ENCODE data around the gene MRPS16. TPM values are rescaled to one million over a fixed set of nuclear protein-coding genes. Genes with fewer than 3 reads are reported as not detected.

Gene MRPS16
- total RNA-seq, 2 donors from 2014 or later: 51.8 to 59.0 TPM

DNA sequence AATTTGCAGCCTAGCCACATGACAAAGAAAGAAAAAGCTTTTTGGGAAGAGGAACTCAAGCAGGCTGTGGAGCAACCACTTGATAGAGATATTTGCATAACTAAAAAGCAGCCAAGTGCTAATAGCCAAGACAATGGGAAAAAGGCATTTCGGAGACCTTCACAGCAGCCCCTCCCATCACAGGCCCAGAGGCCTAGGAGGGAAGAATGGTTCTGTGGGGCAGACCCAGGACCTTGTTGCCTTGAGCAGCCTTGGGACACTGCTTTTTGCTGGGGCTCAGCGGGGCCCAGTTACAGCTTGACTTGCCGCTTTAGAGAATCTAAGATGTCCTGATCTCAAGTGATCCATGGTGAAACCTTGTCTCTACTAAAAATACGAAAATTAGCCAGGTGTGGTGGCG lies 46.1 kb downstream of the MRPS16 start:
- intact Hi-C loops (cut with DNase I): no loop called here
- DNase-seq (ENCODE audit: low spot score): no peak

DNA sequence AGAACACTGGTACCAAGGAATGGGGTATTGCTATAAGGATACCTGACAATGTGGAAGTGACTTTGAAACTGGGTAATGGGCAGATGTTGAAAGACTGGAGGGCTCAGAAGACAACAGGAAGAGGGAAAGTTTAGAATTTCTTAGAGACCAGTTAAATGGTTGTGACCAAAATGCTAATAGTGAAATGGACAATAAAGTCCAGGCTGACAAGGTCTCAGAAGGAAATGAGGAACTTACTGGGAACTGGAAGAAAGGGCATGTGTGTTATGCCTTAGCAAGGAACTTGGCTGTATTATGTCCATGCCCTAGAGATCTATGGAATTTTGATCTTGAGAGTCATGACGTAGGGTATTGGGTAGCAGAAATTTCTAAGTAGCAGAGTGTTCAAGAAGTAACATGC lies 46.6 kb downstream of the MRPS16 start:
- DNase-seq (ENCODE audit: low spot score): no peak
- intact Hi-C loops (cut with DNase I): no loop called here

DNA sequence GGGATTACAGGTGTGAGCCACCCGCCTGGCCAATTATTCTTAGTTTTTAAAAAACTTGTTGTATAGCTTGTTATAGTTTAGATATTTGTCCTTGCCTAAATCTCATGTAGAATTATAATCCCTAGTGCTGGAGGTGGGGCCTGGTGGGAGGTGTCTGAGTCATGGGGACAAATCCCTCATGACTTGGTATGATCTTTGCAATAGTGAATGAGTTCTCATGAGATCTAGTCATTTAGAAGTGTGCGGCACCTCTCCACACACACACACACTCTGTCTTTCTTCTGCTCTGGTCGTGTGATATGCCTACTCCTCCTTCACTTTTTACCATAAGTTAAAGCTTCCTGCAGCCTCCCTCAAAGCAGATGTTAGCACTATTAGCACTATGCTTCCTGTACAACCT lies 47.4 kb downstream of the MRPS16 start:
- intact Hi-C loops (cut with DNase I): no loop called here
- DNase-seq (ENCODE audit: low spot score): no peak

Other genes starting within 250 kb of the MRPS16 start
- 10 to 100 TPM; 33.3 to 35.0 TPM for gene P4HA1, start 155.8 kb downstream of the MRPS16 start, total RNA-seq
- gene NUDT13, start 142.2 kb downstream of the MRPS16 start, total RNA-seq: 1 to 10 TPM; 2.0 to 2.1 TPM
- gene ECD, start 84.6 kb downstream of the MRPS16 start, total RNA-seq: 10 to 100 TPM; 22.0 to 23.3 TPM
- gene FAM149B1, start 84.5 kb downstream of the MRPS16 start, total RNA-seq: 10 to 100 TPM; 18.7 to 21.2 TPM
- 1 to 10 TPM; 8.7 to 8.9 TPM for gene DNAJC9, start 5.4 kb downstream of the MRPS16 start, total RNA-seq
- 1 to 10 TPM in 1 of 2 donors, under 1 TPM in 1; 0.76 to 1.6 TPM for gene CFAP70, start 106.2 kb upstream of the MRPS16 start, total RNA-seq
- gene ANXA7, start 161.4 kb upstream of the MRPS16 start, total RNA-seq: 100 to 1,000 TPM; 114 to 131 TPM
- gene MSS51, start 180.9 kb upstream of the MRPS16 start, total RNA-seq: 1 to 10 TPM; 2.1 to 2.2 TPM
- 10 to 100 TPM; 70.4 to 76.3 TPM for gene PPP3CB, start 243.4 kb upstream of the MRPS16 start, total RNA-seq

Data from posterior vena cava (tissue), 2 donors.